Calu3 (cell line): Measurements from ENCODE around the gene ASTN2. TPM values are rescaled to one million over a fixed set of nuclear protein-coding genes. Genes with fewer than 3 reads are reported as not detected.

Source experiments
- BruUV-seq: library from RNA; stranded (reverse); fragments of 400-500 nt; replicated peaks from 2 replicates; lab custom pipeline; 2021; lab: Mats Ljungman, UMichigan
- CTCF ChIA-PET: fragments of 300-600 bp; sonication (Branson Sonifier 250); formaldehyde crosslinking; loops from one replicate; lab custom pipeline; 2022; ENCODE audit warnings: antibody characterized with exemption; lab: Charles Lee
- DNase-seq: peaks from one replicate; pipeline ENCODE4 v3.0.0; 2022
- H3K27ac Mint-ChIP-seq: one replicate; pipeline ENCODE4 v1.8.0; 2022; ENCODE audit warnings: mixed read lengths; ENCODE audit not compliant: unreplicated experiment
- H3K27me3 Mint-ChIP-seq: one replicate; pipeline ENCODE4 v1.8.0; 2022; ENCODE audit warnings: mixed read lengths; ENCODE audit not compliant: unreplicated experiment
- H3K36me3 Mint-ChIP-seq: one replicate; pipeline ENCODE4 v1.8.0; 2022; ENCODE audit warnings: mild to moderate bottlenecking, moderate library complexity, mixed read lengths; ENCODE audit not compliant: insufficient read depth, unreplicated experiment
- H3K4me1 Mint-ChIP-seq: one replicate; pipeline ENCODE4 v1.8.0; 2022; ENCODE audit warnings: mild to moderate bottlenecking, low read depth, mixed read lengths; ENCODE audit not compliant: unreplicated experiment
- H3K4me3 Mint-ChIP-seq: one replicate; pipeline ENCODE4 v1.8.0; 2022; ENCODE audit warnings: mild to moderate bottlenecking, low read depth, moderate library complexity, mixed read lengths; ENCODE audit not compliant: unreplicated experiment
- H3K9me3 Mint-ChIP-seq: one replicate; pipeline ENCODE4 v1.8.0; 2022; ENCODE audit warnings: low read depth, mixed read lengths; ENCODE audit not compliant: unreplicated experiment
- CTCF ChIP-seq: fragments of 200-600 bp; IDR thresholded peaks from one replicate; pipeline ENCODE4 v1.8.0; 2022; ENCODE audit warnings: antibody characterized with exemption; ENCODE audit not compliant: unreplicated experiment
- intact Hi-C: fragments of 100-400 bp; cut with micrococcal nuclease; formaldehyde crosslinking; loops from one replicate; pipeline ENCODE4 v1.10.0; 2022; ENCODE audit not compliant: unreplicated experiment
- total RNA-seq: library from RNA; stranded (reverse); gene quantifications from 2 replicates; pipeline ENCODE4 v1.2.3, GENCODE V29; 2022

ASTN2 gene
- total RNA-seq, 1 experiment from 2014 or later, result 1.7 TPM

- BruUV-seq, result no TSS peak
- CTCF ChIA-PET, result no interaction called here
- Mint-ChIP-seq H3K4me3 (no peak overlapping the region), H3K9me3 (no peaks in the 10 kb centered on the region), H3K27me3 (peaks cover 37% of the 10 kb centered on the region), H3K4me1 (no peaks in the 10 kb centered on the region), H3K36me3 (no peaks in the 10 kb centered on the region), H3K27ac (no peak overlapping the region)
- TF ChIP-seq CTCF, result no peak
- DNase-seq, result no peak
- intact Hi-C loops, result no loop called here
Measured at GRCh38 chr9:117407436-117408022, 7.3 kb downstream of the ASTN2 start.

GRCh38 chr9:117405950-117406705 is 8.7 kb downstream of the ASTN2 start:
- Mint-ChIP-seq H3K36me3 (no peaks in the 10 kb centered on the region), H3K4me3 (no peak overlapping the region), H3K4me1 (no peaks in the 10 kb centered on the region), H3K9me3 (no peaks in the 10 kb centered on the region), H3K27me3 (peaks cover 51% of the 10 kb centered on the region), H3K27ac (no peak overlapping the region)
- CTCF ChIA-PET, result interaction anchor here (0.7 kb wide), 1 partner anchor 82 kb away, joined by 6 read pairs; no protein-coding TSS in a partner anchor
- intact Hi-C loops, result no loop called here
- no peak for TF ChIP-seq CTCF
- BruUV-seq, result no TSS peak
- DNase-seq, result no peak

GRCh38 chr9:117403848-117404247 is 11.0 kb downstream of the ASTN2 start:
- H3K27me3 Mint-ChIP-seq, result peaks cover 57% of the 10 kb centered on the region
- no peak for TF ChIP-seq CTCF
- CTCF ChIA-PET, result no interaction called here
- intact Hi-C loops, result no loop called here
- H3K4me1 Mint-ChIP-seq, result no peaks in the 10 kb centered on the region
- H3K27ac Mint-ChIP-seq, result no peak overlapping the region
- no TSS peak for BruUV-seq
- no peaks in the 10 kb centered on the region for H3K36me3 Mint-ChIP-seq
- DNase-seq, result no peak
- H3K4me3 Mint-ChIP-seq, result no peak overlapping the region
- no peaks in the 10 kb centered on the region for H3K9me3 Mint-ChIP-seq

GRCh38 chr9:117403403-117403811 is 11.4 kb downstream of the ASTN2 start:
- H3K4me3 Mint-ChIP-seq, result no peak overlapping the region
- no peak for TF ChIP-seq CTCF
- CTCF ChIA-PET, result no interaction called here
- intact Hi-C loops, result no loop called here
- H3K27ac Mint-ChIP-seq, result no peak overlapping the region
- DNase-seq, result no peak
- no peaks in the 10 kb centered on the region for H3K9me3 Mint-ChIP-seq
- peaks cover 57% of the 10 kb centered on the region for H3K27me3 Mint-ChIP-seq
- no peaks in the 10 kb centered on the region for H3K36me3 Mint-ChIP-seq
- BruUV-seq, result no TSS peak
- no peaks in the 10 kb centered on the region for H3K4me1 Mint-ChIP-seq
